Lower leg skin (tissue), 4 donors: Measurements from ENCODE around the gene NPLOC4. TPM values are rescaled to one million over a fixed set of nuclear protein-coding genes. Genes with fewer than 3 reads are reported as not detected.

Source experiments
- DNase-seq, 2 donors: peaks; one replicate each; pipeline ENCODE4 v3.0.0-alpha.2; 2019; ENCODE audit warnings: low spot score in 2 of 2
- H3K4me3 ChIP-seq: fragments of 200-600 bp; sonication (generic); 2 replicates; pipeline ENCODE4 v1.5.1; 2017; ENCODE audit warnings: mild to moderate bottlenecking, low read depth; ENCODE audit not compliant: poor library complexity, severe bottlenecking
- CTCF ChIP-seq, 3 donors: fragments of 450-650 bp; IDR thresholded peaks; one replicate each; pipeline ENCODE4 v1.5.1; 2016; ENCODE audit warnings: antibody characterized with exemption in 3 of 3, mild to moderate bottlenecking in 3 of 3, moderate library complexity in 2 of 3
- POLR2A ChIP-seq, 2 donors: fragments of 450-650 bp; IDR thresholded peaks; one replicate each; pipeline ENCODE4 v1.6.1; 2016 to 2017; ENCODE audit warnings: antibody characterized with exemption in 2 of 2, mild to moderate bottlenecking in 1 of 2, moderate library complexity in 1 of 2
- WGBS, 2 donors: methylation state at CpG; one replicate each; pipeline ENCODE4 v1.1.5; 2018; 5-methylcytosine and 5-hydroxymethylcytosine counted together
- intact Hi-C: fragments of 100-400 bp; cut with DNase I; formaldehyde crosslinking; loops from one replicate; pipeline ENCODE4 v1.15.0; 2023; ENCODE audit warnings: low total_unique reads
- total RNA-seq, 4 donors: library from RNA; depleted of rRNA; stranded (reverse); fragments of >200 nt; gene quantifications; one replicate each; pipeline ENCODE4 v1.1.0, GENCODE V29; 2016

NPLOC4 gene
- total RNA-seq, 4 donors from 2014 or later, result 49.3 to 78.7 (median 67.8) TPM

- 95 to 96% methylated on average over 4 of the region's 4 CpGs for WGBS, 2 donors
- no peak overlapping the region for H3K4me3 ChIP-seq
- TF ChIP-seq CTCF (IDR thresholded peaks at IDR 0.05) (no peak), POLR2A (IDR thresholded peaks at IDR 0.05) (no peak)
- no peak for DNase-seq
- intact Hi-C loops, result loop anchor here (10.0 kb wide), 1 partner anchor 353 kb away; no protein-coding TSS in a partner anchor
Measured at GRCh38 chr17:81608082-81608481, 28.8 kb downstream of the NPLOC4 start.

GRCh38 chr17:81607431-81607830, 29.5 kb downstream of the NPLOC4 start:
- no peak for DNase-seq
- intact Hi-C loops, result loop anchor here (10.0 kb wide), 1 partner anchor 353 kb away; no protein-coding TSS in a partner anchor
- WGBS, 2 donors, result 57 to 58% methylated on average over 6 of the region's 6 CpGs
- no peak overlapping the region for H3K4me3 ChIP-seq
- TF ChIP-seq POLR2A (IDR thresholded peaks at IDR 0.05), result no peak
- TF ChIP-seq CTCF (IDR thresholded peaks at IDR 0.05), result no peak

- no peak for DNase-seq
- intact Hi-C loops, result loop anchor here (10.0 kb wide), 1 partner anchor 349 kb away; no protein-coding TSS in a partner anchor
- H3K4me3 ChIP-seq, result no peak overlapping the region
- WGBS, 2 donors, result 85 to 90% methylated on average over 11 of the region's 11 CpGs
- TF ChIP-seq CTCF (IDR thresholded peaks at IDR 0.05), result no peak
- TF ChIP-seq POLR2A (IDR thresholded peaks at IDR 0.05), result no peak
Measured at GRCh38 chr17:81603846-81604610, 32.9 kb downstream of the NPLOC4 start.

- intact Hi-C loops, result loop anchor here (10.0 kb wide), 1 partner anchor 347 kb away; no protein-coding TSS in a partner anchor
- WGBS, 2 donors, result 39% methylated on average over 9 of the region's 9 CpGs
- DNase-seq, result peak in 1 of 2 donors; percentile 47
- TF ChIP-seq POLR2A (IDR thresholded peaks at IDR 0.05), result no peak
- no peak for TF ChIP-seq CTCF (IDR thresholded peaks at IDR 0.05)
- no peak overlapping the region for H3K4me3 ChIP-seq
Measured at GRCh38 chr17:81601525-81602120, 35.3 kb downstream of the NPLOC4 start.

- no peak overlapping the region for H3K4me3 ChIP-seq
- TF ChIP-seq POLR2A (IDR thresholded peaks at IDR 0.05) (no peak), CTCF (IDR thresholded peaks at IDR 0.05) (no peak)
- intact Hi-C loops, result loop anchor here (10.0 kb wide), 1 partner anchor 345 kb away; no protein-coding TSS in a partner anchor
- WGBS, 2 donors, result 63 to 84% methylated on average over 10 of the region's 10 CpGs
- no peak for DNase-seq
Measured at GRCh38 chr17:81599719-81600486, 37.0 kb downstream of the NPLOC4 start.
